NCI-H526 (cell line): ENCODE results near the gene FCMR.

Experiments used
- DNase-seq, 2 experiments: peaks; one replicate each; lab custom pipeline; 2025; lab: John Stamatoyannopoulos, UW

Gene FCMR

GRCh38 chr1:206921772-206922265 is at the start of gene FCMR:
TSS of gene FCMR (minus strand) at chr1:206921941. CDS start at chr1:206921854, 87 bp downstream.
- DNase-seq, result no peak

- no peak for DNase-seq
Observed at GRCh38 chr1:206971029-206971655, 49.4 kb upstream of the FCMR start.

- no peak for DNase-seq
Observed at GRCh38 chr1:206970446-206970845, 48.7 kb upstream of the FCMR start, which contains the start of gene FCAMR. TSS of gene FCAMR (minus strand) at chr1:206970460. CDS start at chr1:206970125, 335 bp downstream.

GRCh38 chr1:206969090-206969489 is 47.3 kb upstream of the FCMR start:
- no peak for DNase-seq

GRCh38 chr1:206967096-206967849 is 45.5 kb upstream of the FCMR start:
- DNase-seq, result no peak

- no peak for DNase-seq
Observed at GRCh38 chr1:206965781-206966180, 44.0 kb upstream of the FCMR start.

GRCh38 chr1:206963740-206964139 is 42.0 kb upstream of the FCMR start:
- no peak for DNase-seq

- DNase-seq, result no peak
Observed at GRCh38 chr1:206963119-206963712, 41.5 kb upstream of the FCMR start.

GRCh38 chr1:206962272-206962671 is 40.5 kb upstream of the FCMR start:
- DNase-seq, result no peak

- no peak for DNase-seq
Observed at GRCh38 chr1:206961668-206962067, 39.9 kb upstream of the FCMR start.

GRCh38 chr1:206960676-206961386 is 39.1 kb upstream of the FCMR start:
- DNase-seq, result no peak

- DNase-seq, result no peak
Observed at GRCh38 chr1:206958144-206958543, 36.4 kb upstream of the FCMR start.

- no peak for DNase-seq
Observed at GRCh38 chr1:206957639-206958038, 35.9 kb upstream of the FCMR start.

- no peak for DNase-seq
Observed at GRCh38 chr1:206955476-206956451, 34.0 kb upstream of the FCMR start.

GRCh38 chr1:206954459-206955342 is 33.0 kb upstream of the FCMR start:
- no peak for DNase-seq

- DNase-seq, result no peak
Observed at GRCh38 chr1:206953626-206954025, 31.9 kb upstream of the FCMR start.

GRCh38 chr1:206953126-206953525 is 31.4 kb upstream of the FCMR start:
- no peak for DNase-seq

GRCh38 chr1:206952171-206952570 is 30.4 kb upstream of the FCMR start:
- no peak for DNase-seq

GRCh38 chr1:206951318-206952100 is 29.8 kb upstream of the FCMR start:
- no peak for DNase-seq
